Activated T-helper 2 cell treated with anti-CD3 and anti-CD28 coated beads, Interferon-gamma antibody, Interleukin-2, Interleukin-4, amounts not matched to agents 10 μg/mL and 5 μg/mL and 100 μg/mL, durations not matched to agents 14 hours and 24 hours and 36 hours (primary cell): ENCODE data around the gene FANCG. TPM values are rescaled to one million over a fixed set of nuclear protein-coding genes. Genes with fewer than 3 reads are reported as not detected.
A peak's percentile ranks its signal among the peaks of the same experiment; 100 is the strongest.

ENCODE experiments used
- DNase-seq: peaks from one replicate; pipeline ENCODE4 v3.0.0; 2021; ENCODE audit warnings: low spot score
- H3K27ac Mint-ChIP-seq: one replicate; pipeline ENCODE4 v1.8.0; 2021; ENCODE audit warnings: mixed read lengths
- H3K27me3 Mint-ChIP-seq: one replicate; pipeline ENCODE4 v1.8.0; 2021; ENCODE audit warnings: low read depth, mixed read lengths
- H3K36me3 Mint-ChIP-seq: one replicate; pipeline ENCODE4 v1.8.0; 2021; ENCODE audit warnings: low read depth, mixed read lengths
- H3K4me1 Mint-ChIP-seq: one replicate; pipeline ENCODE4 v1.8.0; 2021; ENCODE audit warnings: low read depth, mixed read lengths
- H3K4me3 Mint-ChIP-seq: one replicate; pipeline ENCODE4 v1.8.0; 2021; ENCODE audit warnings: low read depth, mild to moderate bottlenecking, moderate library complexity, mixed read lengths
- H3K9me3 Mint-ChIP-seq: one replicate; pipeline ENCODE4 v1.8.0; 2021; ENCODE audit warnings: mixed read lengths
- intact Hi-C: fragments of 100-400 bp; cut with micrococcal nuclease; formaldehyde crosslinking; loops from one replicate; pipeline ENCODE4 v1.15.1; 2023
- total RNA-seq: library from RNA; stranded (reverse); gene quantifications from 2 replicates; pipeline ENCODE4 v1.2.3, GENCODE V29; 2022

The FANCG gene
- total RNA-seq, 1 donor from 2014 or later: 102 TPM

DNA sequence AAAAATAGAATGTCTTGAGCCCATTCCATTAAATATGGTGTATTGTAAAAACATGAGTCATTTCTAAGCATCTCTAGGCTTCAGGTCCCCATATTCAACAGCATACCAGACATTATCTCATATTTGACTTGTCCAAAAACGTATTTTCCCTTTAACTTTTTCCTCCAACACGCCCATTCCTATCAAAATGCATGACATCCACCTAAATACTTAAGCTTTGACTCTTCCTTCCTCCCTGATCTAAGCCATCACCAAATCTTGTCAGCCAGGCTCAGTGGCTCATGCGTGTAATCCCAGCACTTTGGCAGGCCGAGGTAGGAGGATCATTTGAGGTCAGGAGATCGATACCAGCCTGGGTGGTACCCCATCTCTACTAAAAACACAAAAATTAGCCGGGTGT lies 31.2 kb downstream of the FANCG start:
- Mint-ChIP-seq H3K4me1 (peaks cover 4% of the 10 kb centered on the region), H3K27me3 (no peaks in the 10 kb centered on the region), H3K4me3 (no peak overlapping the region), H3K9me3 (no peaks in the 10 kb centered on the region), H3K27ac (no peak overlapping the region), H3K36me3 (peaks cover 33% of the 10 kb centered on the region)
- no peak for DNase-seq
- intact Hi-C loops: no loop called here

DNA sequence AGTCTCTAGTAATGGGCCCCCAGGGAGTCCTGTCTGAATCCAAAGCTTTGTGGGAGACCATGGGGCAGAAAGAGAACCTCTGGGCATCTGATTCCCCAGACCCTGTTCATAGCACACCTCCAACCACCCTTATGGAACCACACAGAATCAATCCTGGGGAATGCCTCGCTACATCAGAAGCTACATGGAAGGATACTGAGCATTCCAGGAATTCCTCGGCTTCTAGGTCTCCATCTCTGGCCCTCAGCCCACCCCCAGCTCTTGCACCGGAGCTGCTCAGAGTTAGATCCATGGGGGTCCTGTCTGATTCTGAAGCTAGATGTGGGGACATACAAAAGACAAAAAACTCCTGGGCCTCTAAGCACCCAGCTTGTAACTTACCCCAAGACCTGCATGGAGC lies 35.7 kb downstream of the FANCG start:
- Mint-ChIP-seq H3K27me3 (no peaks in the 10 kb centered on the region), H3K4me3 (no peak overlapping the region), H3K4me1 (no peaks in the 10 kb centered on the region), H3K9me3 (no peaks in the 10 kb centered on the region), H3K27ac (no peak overlapping the region), H3K36me3 (peaks cover 10% of the 10 kb centered on the region)
- intact Hi-C loops: no loop called here
- no peak for DNase-seq

DNA sequence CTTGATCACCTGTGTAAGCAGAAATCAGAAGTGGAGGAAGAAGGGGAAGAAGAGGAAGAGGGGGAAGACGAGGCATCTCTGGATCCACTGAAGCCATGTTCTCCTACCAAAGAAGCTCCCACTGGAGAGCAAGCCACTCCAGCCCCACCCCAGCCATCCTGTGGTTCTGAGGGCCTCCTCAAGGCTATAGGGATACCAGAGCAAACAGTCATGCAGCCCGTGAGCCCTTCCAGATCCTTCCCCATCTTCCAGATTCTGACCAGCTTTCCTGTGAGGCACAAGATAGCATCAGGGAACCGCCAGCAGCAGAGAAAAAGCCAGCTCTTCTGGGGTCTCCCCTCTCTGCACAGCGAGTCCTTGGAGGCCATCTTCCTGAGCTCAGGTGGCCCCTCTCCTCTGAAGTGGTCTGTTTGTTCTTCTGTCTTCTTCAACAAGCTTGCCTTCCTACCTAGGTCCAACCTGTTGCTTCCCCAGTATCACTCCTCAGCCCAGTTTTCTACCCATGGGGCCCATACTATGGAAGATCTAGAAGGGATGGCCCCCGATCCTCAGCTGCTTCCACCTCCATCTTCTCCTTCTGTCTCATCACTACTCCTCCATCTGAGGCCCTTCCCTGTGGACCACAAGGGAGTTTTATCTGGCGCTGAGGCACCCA lies 36.7 kb downstream of the FANCG start:
- intact Hi-C loops: no loop called here
- no peak for DNase-seq
- H3K4me1 Mint-ChIP-seq: no peaks in the 10 kb centered on the region
- H3K36me3 Mint-ChIP-seq: no peaks in the 10 kb centered on the region
- no peak overlapping the region for H3K27ac Mint-ChIP-seq
- no peaks in the 10 kb centered on the region for H3K9me3 Mint-ChIP-seq
- H3K4me3 Mint-ChIP-seq: no peak overlapping the region
- no peaks in the 10 kb centered on the region for H3K27me3 Mint-ChIP-seq

- no peaks in the 10 kb centered on the region for H3K4me1 Mint-ChIP-seq
- no peaks in the 10 kb centered on the region for H3K9me3 Mint-ChIP-seq
- no peak for DNase-seq
- H3K27me3 Mint-ChIP-seq: no peaks in the 10 kb centered on the region
- H3K27ac Mint-ChIP-seq: no peak overlapping the region
- intact Hi-C loops: no loop called here
- H3K4me3 Mint-ChIP-seq: no peak overlapping the region
- H3K36me3 Mint-ChIP-seq: no peaks in the 10 kb centered on the region
Observed at GRCh38 chr9:35042081-35042604, 37.6 kb downstream of the FANCG start.

GRCh38 chr9:35035851-35036701 lies 43.7 kb downstream of the FANCG start:
- Mint-ChIP-seq H3K4me1 (peaks cover 5% of the 10 kb centered on the region), H3K36me3 (peaks cover 4% of the 10 kb centered on the region), H3K27me3 (no peaks in the 10 kb centered on the region), H3K4me3 (peak overlapping the region; percentile 63), H3K27ac (peak overlapping the region; percentile 70), H3K9me3 (no peaks in the 10 kb centered on the region)
- intact Hi-C loops: loop anchor here (5.0 kb wide), 1 partner anchor 34 kb away; no protein-coding TSS in a partner anchor
- DNase-seq: peak; percentile 56

GRCh38 chr9:35033101-35033500 lies 46.6 kb downstream of the FANCG start:
- no peak for DNase-seq
- H3K27me3 Mint-ChIP-seq: no peaks in the 10 kb centered on the region
- H3K9me3 Mint-ChIP-seq: no peaks in the 10 kb centered on the region
- peaks cover 9% of the 10 kb centered on the region for H3K4me1 Mint-ChIP-seq
- H3K4me3 Mint-ChIP-seq: no peak overlapping the region
- intact Hi-C loops: no loop called here
- H3K36me3 Mint-ChIP-seq: peaks cover 4% of the 10 kb centered on the region
- no peak overlapping the region for H3K27ac Mint-ChIP-seq

- no peaks in the 10 kb centered on the region for H3K27me3 Mint-ChIP-seq
- no peaks in the 10 kb centered on the region for H3K36me3 Mint-ChIP-seq
- H3K4me1 Mint-ChIP-seq: peaks cover 16% of the 10 kb centered on the region
- no peak overlapping the region for H3K27ac Mint-ChIP-seq
- intact Hi-C loops: no loop called here
- H3K9me3 Mint-ChIP-seq: no peaks in the 10 kb centered on the region
- DNase-seq: no peak
- H3K4me3 Mint-ChIP-seq: no peak overlapping the region
Observed at GRCh38 chr9:35029852-35030251, 49.9 kb downstream of the FANCG start.

DNA sequence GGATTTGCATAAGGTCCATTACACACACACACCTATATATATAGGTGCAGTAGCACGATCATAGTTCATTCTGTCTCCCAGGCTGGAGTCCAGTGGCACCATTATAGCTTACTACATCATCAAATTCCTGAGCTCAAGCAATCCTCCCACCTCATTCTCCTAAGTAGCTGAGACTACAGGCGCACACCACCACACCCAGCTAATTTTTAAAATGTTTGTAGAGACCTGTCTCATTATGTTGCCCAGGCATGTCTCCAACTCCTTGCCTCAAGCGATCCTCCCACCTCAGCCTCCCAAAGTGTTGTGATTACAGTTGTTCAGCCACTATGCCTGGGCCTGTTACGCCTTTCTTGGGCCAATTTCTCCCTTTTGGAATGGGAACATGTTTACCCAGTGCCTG lies 50.5 kb downstream of the FANCG start:
- DNase-seq: no peak
- intact Hi-C loops: no loop called here
- H3K36me3 Mint-ChIP-seq: no peaks in the 10 kb centered on the region
- no peaks in the 10 kb centered on the region for H3K9me3 Mint-ChIP-seq
- H3K4me3 Mint-ChIP-seq: no peak overlapping the region
- peaks cover 16% of the 10 kb centered on the region for H3K4me1 Mint-ChIP-seq
- no peaks in the 10 kb centered on the region for H3K27me3 Mint-ChIP-seq
- no peak overlapping the region for H3K27ac Mint-ChIP-seq

DNA sequence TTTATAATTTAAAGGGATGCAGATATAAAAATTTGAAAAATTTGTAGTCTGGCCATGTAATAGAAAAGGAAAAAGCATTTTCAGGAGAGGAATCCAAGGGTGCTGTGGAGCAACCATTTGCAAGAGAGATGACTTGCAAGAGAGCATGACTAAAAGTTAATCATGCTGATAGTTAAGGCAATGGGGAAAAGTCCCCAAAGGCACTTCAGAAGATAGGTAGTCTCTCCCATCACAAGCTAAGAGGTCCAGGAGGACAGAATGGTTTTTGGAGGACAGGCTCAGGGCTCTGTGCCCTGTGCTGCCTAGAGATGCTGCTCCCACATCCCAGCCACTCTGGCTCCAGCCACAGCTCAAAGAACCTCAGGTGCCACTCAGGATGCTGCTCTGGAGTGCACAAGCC lies 51.4 kb downstream of the FANCG start:
- Mint-ChIP-seq H3K36me3 (peaks cover 3% of the 10 kb centered on the region), H3K9me3 (no peaks in the 10 kb centered on the region), H3K27me3 (no peaks in the 10 kb centered on the region), H3K4me1 (peaks cover 19% of the 10 kb centered on the region), H3K27ac (no peak overlapping the region), H3K4me3 (no peak overlapping the region)
- DNase-seq: no peak
- intact Hi-C loops: no loop called here

- Mint-ChIP-seq H3K27me3 (no peaks in the 10 kb centered on the region), H3K4me3 (no peak overlapping the region), H3K4me1 (peaks cover 21% of the 10 kb centered on the region), H3K27ac (no peak overlapping the region), H3K36me3 (peaks cover 3% of the 10 kb centered on the region), H3K9me3 (no peaks in the 10 kb centered on the region)
- intact Hi-C loops: no loop called here
- DNase-seq: no peak
Observed at GRCh38 chr9:35027860-35028259, 51.9 kb downstream of the FANCG start.

- DNase-seq: no peak
- intact Hi-C loops: no loop called here
- H3K9me3 Mint-ChIP-seq: no peaks in the 10 kb centered on the region
- H3K27me3 Mint-ChIP-seq: no peaks in the 10 kb centered on the region
- H3K36me3 Mint-ChIP-seq: peaks cover 3% of the 10 kb centered on the region
- H3K4me1 Mint-ChIP-seq: peaks cover 21% of the 10 kb centered on the region
- H3K4me3 Mint-ChIP-seq: no peak overlapping the region
- no peak overlapping the region for H3K27ac Mint-ChIP-seq
Observed at GRCh38 chr9:35027374-35027773, 52.4 kb downstream of the FANCG start.

DNA sequence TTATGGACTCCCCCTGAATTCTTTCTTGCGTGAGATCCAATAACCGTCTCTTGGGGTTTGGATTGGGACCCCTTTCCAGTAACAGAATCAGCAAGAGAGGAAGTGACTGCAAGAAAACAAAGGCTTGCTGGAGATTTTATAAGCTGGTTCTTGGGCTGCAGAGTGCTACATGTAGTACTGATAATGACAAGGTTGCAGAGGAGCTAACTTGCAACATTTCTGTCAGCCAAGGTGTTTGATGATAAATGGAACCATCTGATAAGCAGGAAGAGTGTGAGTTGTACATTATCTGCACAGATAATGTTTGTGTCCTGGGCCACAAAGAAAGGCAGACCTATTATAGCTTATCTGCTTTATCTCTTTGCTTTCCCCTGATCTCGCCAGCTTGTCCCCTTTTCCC lies 53.1 kb downstream of the FANCG start:
- Mint-ChIP-seq H3K4me3 (no peak overlapping the region), H3K27me3 (no peaks in the 10 kb centered on the region), H3K36me3 (peaks cover 3% of the 10 kb centered on the region), H3K27ac (no peak overlapping the region), H3K4me1 (peaks cover 21% of the 10 kb centered on the region), H3K9me3 (no peaks in the 10 kb centered on the region)
- intact Hi-C loops: no loop called here
- no peak for DNase-seq
